HG02588 (cell line): ENCODE results near the gene CROT.

Experiments
- ATAC-seq: cut with Tn5 transposase; IDR thresholded peaks from one replicate; pipeline ENCODE4 v1.9.1; 2021; ENCODE audit warnings: mild to moderate bottlenecking, moderate library complexity; ENCODE audit not compliant: unreplicated experiment

The CROT gene

DNA sequence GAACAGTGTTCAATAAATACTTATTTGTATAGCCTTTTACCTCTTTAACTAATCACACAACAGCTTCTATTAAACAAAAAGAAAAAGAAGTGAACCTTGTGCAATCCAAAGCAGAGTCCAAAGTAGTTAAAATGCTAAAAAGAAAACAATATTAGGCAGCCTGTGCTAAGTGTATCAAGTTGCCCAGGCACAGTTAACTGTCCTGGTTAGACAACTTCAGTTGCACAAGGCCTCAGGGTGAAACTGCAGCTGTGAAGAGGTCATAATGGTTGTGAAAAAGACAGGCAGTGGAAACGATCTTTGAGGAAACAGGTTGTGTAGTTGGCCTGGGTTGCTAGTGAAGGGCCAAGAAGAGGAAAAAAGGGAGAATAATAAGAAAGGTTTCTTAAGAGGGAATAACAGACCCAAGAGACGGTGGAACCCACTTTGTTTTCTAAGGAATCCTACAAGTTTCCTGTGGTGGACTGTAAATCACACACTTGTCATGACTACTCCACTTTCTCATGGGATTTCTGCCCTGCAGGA, 6.0 kb upstream of the CROT start:
- ATAC-seq, result no peak

DNA sequence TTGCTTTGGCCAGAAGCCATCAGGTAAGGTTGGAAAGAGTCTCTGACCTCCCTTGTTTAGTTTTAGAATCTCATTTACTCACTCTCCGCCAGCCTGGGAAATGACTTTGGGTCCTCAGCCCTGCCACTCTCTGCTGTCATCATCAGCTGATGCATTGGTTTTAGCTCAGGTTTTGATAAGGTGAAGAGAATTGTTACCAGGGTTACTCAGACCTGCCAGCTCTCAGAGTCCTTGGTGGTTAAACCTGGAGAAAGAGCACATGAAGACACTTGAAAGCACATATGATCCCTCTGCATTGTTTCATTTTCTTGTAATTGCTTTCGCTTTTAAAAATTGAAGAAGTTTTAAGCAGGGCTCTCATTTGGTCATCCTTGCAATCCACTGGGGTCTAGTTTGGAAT, 4.0 kb upstream of the CROT start:
- ATAC-seq, result no peak

DNA sequence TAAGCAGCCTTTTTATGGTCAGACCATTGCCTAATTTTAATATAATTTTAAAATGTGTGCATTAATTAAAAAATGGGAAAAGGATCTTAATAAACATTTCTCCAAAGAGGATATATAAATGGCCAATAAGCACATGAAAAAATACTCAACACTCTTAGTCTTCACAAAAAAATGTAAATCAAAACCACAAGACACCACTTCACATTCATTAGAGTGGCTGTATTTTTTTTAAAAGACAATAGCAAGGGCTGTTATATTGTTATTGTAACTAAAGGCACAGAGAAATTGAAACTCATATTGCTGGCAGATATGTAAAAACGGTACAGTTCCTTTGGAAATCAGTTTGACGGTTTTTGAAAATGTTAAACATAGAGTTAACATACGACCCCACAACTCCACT, 3.2 kb upstream of the CROT start:
- no peak for ATAC-seq

DNA sequence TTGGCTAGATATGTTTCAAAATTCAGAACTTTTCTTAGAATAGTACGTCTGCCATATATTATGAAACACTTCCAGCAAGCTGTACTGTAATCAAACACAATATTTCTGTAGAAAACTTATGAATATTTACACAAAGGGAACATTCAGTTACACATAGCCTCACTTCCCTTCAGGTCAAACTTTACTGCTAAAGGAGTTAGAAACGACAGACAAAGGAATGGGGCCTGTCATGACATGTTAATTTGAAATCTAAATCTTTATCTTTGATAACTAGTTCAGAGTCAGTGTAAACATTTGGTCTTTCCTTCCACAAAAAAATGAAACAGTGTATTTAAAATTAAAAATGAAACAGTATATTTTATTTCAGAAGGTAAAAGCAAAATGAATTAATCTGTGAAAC, 1.0 kb upstream of the CROT start:
- ATAC-seq, result no peak

DNA sequence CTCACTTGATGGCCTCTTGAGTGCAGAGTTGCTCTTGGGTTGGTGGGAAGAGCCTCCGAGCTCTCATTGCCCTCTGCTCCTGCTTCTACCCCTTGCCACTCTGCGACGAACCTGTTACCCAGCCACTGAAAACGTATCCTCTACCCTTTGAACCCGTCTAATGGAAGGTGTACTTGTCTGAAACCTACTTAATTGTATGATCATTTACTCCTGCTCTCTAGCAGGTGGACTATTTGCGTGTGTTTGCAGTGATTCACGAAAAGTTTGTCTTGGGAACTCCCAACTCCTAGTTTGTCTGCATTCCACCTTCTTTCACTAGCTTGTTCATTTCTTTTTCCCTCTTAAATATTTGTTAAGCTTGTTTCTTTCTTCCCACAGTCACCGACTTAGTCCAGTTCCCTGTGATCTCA, 503 bp downstream of the CROT start:
- ATAC-seq, result no peak

DNA sequence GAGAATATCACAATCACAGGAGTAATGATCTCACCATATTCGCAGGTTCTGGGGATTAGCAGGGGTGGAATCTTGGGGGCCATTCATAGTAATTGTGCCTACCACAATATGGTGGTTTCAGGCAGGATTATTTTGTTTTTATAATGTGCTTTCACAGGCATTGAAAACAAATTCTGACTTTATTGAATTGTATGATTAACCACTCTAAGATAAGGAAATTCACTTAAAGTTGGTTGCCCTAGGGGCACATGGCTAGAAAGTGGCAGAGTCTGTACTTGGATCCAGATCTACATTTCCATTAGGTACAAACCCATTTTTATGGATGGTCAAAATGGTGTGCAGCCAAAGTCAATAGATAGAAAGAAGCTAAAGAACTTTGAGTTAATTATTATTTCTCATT, 1.7 kb downstream of the CROT start:
- no peak for ATAC-seq

DNA sequence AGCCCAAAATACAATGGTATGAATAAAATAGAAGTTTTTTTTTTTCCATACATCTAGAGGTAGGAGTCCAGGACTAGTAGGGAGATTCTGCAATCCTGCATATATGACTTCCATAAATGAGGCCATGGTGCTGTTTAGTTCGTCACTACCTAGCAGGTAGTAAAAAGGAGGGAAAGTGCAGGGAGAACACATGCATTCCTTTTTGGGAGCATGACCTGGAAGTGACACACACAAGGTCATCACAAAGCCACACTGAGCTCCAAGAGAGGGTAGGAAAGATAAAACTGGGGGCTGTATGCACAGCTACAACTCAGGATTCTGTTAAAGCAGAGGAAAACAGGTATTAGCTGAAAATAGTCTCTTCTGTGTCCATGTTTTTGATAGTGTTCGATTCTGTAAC, 2.2 kb downstream of the CROT start:
- no peak for ATAC-seq

DNA sequence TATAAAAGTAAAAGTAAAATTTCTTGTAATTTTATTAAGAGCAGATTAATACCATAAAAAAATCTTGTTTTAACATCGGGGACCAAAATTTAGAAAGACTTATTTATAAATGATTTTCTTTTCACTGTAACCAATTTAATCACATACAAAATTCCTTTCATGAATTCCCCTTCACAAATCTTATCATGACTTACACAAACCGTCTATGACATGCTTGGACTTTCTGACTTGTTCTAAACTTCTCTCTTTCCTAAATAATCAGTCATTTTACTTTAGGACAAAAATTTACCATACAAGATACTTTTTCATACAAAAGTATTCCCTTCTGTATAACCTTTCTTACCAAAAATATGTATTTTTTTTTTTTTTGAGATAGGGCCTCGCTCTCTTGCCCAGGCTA, 9.3 kb downstream of the CROT start:
- ATAC-seq, result no peak

DNA sequence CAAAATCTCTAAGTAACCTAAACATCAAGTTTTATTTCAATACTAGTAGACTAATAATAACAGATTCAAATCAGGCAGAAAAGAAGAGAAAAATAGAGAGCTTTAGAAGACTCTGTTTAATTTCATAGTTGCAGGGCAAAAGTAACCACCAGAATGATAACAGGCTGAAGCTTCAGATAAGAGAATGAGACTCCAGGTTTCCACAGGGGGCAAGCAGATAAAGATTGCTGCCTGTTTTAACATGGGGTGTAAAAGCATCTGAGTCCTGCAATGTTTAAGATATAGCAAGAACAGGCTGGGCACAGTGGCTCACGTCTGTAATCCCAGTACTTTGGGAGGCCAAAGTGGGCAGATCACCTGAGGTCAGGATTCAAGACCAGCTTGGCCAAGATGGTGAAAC, 11.0 kb downstream of the CROT start:
- no peak for ATAC-seq

DNA sequence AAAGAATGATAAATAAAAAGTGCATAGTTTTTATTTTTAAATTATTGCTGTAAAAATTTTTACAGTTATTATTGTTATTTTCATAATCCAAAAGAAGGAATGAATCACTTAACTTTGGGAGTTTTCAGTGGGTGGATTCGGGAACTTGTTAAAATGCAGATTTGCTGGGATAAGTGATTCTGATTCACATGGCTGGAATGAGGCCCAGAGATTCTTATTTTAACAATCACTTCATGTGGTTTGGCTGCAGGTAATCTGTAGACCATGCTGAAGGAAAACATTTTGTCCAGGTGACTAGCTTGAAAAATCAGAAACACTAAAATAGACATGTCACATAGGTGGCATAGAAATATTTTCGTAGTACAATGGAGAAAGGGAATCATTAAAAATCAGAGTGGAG, 13.9 kb downstream of the CROT start:
- no peak for ATAC-seq

DNA sequence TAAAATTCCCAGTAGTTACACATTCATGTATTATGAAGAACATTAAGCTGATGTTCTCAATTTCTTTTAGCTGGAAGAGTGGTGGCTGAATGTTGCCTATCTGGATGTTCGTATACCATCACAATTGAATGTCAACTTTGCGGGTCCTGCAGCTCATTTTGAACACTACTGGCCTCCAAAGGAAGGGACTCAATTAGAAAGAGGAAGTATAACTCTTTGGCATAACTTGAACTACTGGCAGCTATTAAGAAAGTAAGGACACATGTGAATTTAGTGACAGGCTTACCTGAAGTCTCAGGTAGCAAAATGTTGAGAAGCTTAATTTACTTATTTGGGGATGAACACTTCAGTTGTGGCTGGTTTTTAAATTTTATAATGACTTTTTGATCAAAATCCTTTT, 15.9 kb downstream of the CROT start:
- ATAC-seq, result no peak

DNA sequence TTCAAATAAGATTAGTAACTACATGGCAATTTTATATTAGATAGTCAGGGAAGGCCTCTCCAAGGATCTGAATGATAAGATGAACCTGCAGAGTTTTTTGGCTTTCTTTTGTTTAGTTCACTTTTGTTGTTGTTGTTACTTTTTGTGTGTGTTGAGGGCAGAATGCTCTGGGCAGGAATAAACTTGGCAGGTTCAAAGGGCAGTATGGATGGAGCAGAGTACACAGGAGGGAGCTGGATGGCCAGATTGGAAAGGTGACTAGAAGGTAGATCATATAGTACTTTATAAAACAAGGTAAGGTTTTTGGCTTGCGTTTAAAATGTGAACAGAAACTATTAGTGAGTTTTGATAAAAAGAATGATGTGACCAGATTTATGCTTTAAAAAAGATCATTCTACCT, 17.9 kb downstream of the CROT start:
- ATAC-seq, result no peak

DNA sequence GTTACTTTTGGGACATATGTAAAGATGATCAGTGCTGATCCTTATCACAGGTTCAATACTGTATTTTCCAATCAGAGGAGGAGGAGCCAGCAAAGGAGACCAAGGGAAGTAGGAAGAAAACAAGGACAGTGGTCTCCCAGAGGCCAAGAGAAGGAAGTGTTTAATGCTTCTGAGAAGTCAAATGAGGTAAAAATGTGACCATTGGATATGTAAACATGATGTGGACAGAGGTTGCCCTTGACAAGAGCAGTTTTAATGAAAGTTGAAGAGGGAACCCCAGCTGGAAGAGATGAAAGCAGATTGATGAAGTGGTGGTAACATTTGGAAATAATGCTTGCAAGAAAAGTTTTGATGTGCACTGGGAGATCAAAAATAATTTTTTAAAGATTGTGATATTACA, 18.8 kb downstream of the CROT start:
- no peak for ATAC-seq

DNA sequence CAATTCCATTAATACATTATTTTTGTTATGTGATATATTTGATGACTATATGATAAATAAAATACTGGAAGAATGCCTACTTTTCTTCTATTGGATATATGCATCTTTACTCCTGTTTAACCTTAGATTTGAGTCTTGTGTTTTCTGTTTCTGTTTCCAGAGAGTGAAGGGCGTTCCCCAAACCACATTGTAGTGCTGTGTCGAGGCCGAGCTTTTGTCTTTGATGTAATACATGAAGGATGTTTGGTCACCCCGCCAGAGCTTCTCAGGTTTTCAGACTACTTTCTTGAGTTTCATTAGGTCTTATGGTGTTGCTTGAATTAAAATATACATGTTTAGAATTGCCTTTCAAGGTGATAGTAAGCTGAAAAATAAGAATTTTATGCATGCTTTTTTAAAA, 23.8 kb downstream of the CROT start:
- no peak for ATAC-seq

DNA sequence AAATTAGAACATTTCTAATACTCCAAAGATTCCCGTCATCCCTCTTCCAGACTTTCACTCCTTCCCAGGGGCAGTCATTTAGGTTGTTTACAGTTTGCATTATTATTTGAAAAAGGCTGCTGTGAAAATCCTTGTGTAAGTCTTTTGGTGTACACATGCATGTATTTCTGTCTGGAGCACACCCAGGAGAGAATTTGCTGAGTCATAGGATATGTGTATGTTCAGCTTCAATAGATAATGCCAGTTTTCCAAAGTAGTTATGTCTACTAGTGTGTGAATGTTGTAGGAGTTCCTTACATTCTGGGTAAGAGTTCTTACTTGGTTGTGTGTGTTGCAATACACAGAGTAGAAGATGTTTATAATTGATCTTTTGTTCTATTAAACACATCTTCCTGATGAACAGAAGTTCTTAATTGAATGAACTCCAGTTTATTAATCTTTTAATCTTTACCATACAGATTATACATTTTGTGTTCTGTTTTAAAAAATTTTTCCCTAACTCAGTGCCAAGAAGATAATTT, 25.3 kb downstream of the CROT start:
- no peak for ATAC-seq

DNA sequence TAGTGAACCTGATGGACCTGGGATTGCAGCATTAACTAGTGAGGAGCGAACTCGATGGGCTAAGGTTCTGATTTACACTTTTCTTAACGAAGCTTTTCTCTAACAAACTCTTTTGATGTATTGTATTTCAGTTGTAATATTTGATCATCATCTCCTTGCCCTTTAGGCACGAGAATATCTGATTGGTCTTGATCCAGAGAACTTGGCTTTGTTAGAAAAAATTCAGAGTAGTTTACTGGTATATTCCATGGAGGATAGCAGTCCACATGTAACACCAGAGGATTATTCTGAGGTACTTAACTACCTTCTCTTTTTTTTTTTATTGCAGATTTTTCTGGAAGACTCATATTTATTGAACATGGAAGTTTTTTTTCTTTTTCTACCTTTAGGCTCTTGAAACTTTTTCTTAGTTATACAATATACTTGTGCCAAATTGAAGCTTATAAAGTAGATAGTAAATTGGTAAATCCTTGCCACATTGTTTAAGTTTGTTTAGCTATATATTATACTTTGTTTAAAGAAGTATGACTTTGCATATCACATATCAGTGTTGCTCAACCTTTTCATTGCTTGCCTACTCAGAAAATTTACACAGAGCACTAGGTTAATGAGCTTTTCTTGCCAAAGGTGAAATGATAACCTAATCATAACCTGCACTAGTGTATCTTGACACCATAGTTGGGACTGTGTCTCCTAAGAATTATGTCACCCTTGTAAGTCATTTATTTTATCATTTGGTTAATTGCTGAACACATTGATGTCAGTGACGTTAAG, 30.4 kb downstream of the CROT start:
- ATAC-seq, result no peak

DNA sequence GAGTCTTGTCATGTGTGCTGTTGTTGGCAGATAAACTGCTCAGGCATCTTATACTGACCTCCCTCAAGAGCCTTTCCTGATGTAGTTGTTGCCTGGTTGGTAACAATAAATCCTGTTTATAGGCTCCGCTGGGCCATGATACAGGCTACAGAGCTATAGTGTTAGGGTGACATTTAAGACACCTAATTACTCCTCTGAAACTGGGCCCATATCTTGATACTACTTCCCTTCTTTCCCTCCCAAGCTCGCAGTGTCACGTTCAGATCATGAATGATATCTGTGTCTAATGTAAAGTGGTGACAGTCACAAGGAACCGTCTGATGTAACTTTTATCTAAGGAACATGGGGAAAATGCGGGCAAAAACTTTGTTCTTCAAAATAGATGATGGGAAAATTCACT, 35.4 kb downstream of the CROT start:
- ATAC-seq, result no peak

DNA sequence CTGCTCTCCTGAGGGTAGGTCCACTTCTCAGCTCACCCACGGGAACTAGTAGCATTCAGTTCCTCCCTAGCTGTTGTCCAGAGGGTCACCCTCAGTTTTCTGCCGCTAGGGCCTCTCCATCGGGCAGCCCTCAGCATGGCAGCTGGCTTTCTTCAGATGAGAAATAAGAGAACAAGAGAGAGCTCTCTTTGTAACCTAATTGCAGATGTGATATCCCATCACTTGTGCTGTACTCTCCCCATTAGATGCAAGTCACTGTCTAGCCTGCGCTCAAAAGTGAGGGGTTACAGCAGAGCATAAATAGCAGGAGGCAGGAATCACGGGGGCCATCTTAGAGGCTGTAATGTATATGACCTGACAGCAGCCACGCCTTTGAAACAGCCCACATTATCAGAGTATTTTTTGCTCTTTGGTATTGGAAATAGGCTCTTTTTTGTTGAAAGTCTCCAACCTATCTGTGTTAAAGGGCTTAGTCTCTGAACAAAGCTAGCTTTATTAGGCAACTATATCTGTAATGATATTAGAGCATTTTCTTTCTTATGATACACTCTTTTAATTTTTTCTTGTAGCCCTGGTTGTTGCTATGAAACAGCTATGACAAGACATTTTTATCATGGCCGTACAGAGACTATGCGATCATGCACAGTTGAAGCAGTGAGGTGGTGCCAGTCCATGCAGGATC, 45.7 kb downstream of the CROT start:
- ATAC-seq, result no peak

DNA sequence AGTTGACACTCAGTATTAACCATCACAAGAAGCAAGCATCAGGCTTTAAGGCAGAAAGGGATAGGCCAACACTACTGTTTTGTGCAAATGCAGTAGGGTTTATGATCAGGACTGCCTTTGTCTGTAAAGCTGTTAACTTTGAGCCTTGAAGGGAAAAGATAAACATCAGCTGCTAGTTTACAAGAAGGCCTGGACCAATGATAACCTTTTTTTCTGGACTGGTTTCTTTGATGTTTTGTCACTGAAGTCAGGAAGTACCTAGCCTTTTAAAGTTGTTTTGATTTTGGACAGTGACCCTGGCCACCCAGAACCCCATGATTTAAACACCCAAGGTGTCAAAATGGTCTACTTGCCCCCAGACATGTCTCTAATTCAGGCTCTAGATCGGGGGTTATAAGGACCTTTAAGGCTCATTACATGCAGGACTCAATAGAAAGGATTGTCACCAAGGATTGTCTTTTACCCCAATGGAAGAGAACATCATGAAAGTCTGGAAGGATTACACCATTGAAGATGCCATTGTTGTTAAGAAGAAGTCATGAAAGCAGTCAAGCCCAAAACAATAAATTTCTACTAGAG, 50.1 kb downstream of the CROT start:
- ATAC-seq, result no peak

DNA sequence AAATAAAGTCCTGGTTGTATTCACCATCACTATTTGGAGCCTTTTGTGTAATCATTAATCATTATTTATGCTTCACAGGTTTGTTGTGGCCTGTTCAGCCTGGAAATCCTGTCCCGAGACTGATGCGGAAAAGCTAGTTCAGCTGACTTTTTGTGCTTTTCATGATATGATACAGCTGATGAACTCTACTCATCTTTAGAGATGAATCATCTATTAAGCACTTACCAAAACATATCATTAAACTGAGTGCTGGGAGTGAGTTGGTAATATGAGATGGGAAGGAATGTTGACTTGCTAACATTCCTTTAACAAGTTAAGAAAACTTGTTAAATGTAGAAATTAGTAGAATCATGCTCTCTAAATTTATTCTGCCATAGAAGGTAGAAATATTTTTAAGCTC, 53.0 kb downstream of the CROT start:
- ATAC-seq, result no peak

DNA sequence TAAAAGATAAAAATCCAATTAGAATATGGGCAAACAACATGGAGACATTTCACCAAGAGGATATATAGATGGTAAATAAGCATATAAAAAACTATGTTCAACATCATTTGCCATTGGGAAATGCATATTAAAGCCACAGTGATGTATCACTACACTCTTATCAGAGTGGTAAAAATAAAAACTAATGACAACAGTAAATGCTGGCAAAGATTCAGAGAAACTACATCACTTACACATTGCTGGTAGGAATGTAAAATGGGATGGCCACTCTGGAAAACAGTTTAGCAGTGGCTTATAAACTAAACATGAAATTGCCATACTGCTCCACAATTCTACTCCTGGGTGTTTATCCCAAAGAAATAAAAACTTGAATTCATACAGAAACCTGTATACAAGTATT, 59.2 kb downstream of the CROT start:
- no peak for ATAC-seq

DNA sequence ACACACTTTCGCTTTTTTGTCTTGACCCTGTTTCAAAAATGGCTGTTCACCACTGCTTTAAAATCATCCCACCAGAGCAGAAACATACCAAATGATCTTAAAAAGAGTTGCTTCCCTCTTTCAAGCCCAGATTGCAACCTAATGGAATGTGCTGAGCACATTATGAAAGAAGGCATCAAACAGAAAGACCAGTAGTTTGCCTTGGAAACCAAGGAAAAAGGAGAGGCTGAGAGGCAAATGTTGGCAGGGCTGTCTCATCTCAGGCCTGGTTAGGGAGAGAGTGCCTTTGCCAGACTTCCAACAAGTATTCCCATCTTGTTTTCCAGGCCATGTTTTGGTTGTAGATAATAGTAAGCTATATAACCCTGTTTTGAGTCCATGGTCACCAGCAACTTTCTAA, 65.7 kb downstream of the CROT start:
- ATAC-seq, result no peak
